Measurements from ENCODE around the gene DPP6.

DNA sequence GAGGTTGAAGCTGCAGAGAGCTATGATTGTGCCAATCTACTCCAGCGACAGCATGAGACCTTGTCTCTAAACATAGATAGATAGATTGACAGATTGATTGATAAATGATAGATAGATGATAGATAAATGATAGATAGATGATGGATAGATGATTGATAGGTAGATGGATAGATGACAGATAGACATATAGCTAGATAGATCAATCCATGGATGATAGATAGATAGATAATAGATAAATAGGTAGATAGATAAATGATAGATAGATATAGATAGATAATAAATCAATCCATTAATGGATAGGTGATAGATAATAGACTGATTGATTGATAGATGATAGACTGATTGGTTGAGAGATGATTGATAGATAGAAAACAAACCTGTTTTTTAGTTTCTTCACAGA, 601.1 kb downstream of the DPP6 start:
- TF ChIP-seq EZH2phosphoT487 (IDR thresholded peaks at IDR 0.05; ENCODE audit: borderline replicate concordance, low read length) (no peak), EZH2 (IDR thresholded peaks at IDR 0.05; ENCODE audit: low read length, unreplicated experiment) (no peak)
- TF ChIP-seq, protein P1, sequence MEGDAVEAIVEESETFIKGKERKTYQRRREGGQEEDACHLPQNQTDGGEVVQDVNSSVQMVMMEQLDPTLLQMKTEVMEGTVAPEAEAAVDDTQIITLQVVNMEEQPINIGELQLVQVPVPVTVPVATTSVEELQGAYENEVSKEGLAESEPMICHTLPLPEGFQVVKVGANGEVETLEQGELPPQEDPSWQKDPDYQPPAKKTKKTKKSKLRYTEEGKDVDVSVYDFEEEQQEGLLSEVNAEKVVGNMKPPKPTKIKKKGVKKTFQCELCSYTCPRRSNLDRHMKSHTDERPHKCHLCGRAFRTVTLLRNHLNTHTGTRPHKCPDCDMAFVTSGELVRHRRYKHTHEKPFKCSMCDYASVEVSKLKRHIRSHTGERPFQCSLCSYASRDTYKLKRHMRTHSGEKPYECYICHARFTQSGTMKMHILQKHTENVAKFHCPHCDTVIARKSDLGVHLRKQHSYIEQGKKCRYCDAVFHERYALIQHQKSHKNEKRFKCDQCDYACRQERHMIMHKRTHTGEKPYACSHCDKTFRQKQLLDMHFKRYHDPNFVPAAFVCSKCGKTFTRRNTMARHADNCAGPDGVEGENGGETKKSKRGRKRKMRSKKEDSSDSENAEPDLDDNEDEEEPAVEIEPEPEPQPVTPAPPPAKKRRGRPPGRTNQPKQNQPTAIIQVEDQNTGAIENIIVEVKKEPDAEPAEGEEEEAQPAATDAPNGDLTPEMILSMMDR (conservative IDR thresholded peaks at IDR 0.05; ENCODE audit: low read depth, low read length) = no peak
